Upper lobe of left lung (tissue), 4 donors: ENCODE data around the gene MOAP1.

Source experiments
- POLR2A ChIP-seq, 4 donors: fragments of 450-650 bp; IDR thresholded peaks; one replicate each; pipeline ENCODE4 v1.5.1; 2016 to 2017; ENCODE audit warnings: antibody characterized with exemption in 4 of 4, mild to moderate bottlenecking in 2 of 4
- TF ChIP-seq, protein P1 (sequence below), 6 experiments: fragments of 450-650 bp in 4 of 6; fragments of 200-600 bp in 2 of 6; sonication (generic) in 2 of 6; IDR thresholded peaks; one replicate each; pipeline ENCODE4 v1.5.1; 2016 to 2019; ENCODE audit warnings: antibody characterized with exemption in 6 of 6

DNA sequence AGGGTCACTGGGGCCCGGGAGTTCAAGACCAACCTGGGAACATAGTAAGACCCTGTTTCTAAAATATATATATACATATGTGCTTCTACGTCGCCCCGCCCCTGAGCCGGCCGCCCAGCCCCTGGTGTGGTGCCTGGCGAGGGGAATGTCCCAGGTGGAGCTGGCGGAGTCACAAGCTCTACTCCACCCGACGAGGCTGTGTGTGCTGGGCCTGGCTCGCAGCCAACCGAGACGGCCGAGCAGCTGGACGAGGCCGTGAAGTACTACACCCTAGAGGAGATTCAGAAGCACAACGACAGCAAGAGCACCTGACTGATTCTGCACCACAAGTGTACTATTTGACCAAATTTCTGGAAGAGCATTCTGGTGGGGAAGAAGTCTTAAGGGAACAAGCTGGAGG is 46.8 kb downstream of the MOAP1 start:
- TF ChIP-seq, protein P1, sequence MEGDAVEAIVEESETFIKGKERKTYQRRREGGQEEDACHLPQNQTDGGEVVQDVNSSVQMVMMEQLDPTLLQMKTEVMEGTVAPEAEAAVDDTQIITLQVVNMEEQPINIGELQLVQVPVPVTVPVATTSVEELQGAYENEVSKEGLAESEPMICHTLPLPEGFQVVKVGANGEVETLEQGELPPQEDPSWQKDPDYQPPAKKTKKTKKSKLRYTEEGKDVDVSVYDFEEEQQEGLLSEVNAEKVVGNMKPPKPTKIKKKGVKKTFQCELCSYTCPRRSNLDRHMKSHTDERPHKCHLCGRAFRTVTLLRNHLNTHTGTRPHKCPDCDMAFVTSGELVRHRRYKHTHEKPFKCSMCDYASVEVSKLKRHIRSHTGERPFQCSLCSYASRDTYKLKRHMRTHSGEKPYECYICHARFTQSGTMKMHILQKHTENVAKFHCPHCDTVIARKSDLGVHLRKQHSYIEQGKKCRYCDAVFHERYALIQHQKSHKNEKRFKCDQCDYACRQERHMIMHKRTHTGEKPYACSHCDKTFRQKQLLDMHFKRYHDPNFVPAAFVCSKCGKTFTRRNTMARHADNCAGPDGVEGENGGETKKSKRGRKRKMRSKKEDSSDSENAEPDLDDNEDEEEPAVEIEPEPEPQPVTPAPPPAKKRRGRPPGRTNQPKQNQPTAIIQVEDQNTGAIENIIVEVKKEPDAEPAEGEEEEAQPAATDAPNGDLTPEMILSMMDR (IDR thresholded peaks at IDR 0.05) = peak in 3 of 6 experiments; percentile 14 to 24 (median 22)
- no peak for TF ChIP-seq POLR2A (IDR thresholded peaks at IDR 0.05)
